ENCODE results near the gene ADGRG2.
A peak's percentile ranks its signal among the peaks of the same experiment; 100 is the strongest.

GRCh38 chrX:18984381-18985185, 137.7 kb downstream of the ADGRG2 start:
- peak; percentile 19 to 78 (median 58) for TF ChIP-seq CTCF (IDR thresholded peaks at IDR 0.05 in 8 of 11, conservative IDR thresholded peaks at IDR 0.05 in 3 of 11)
- TF ChIP-seq POLR2AphosphoS5 (IDR thresholded peaks at IDR 0.05), result peak; percentile 74 to 80 (median 76)

Measured in spleen (tissue), 7 donors.